Measurements from ENCODE around the gene PADI2. TPM values are rescaled to one million over a fixed set of nuclear protein-coding genes. Genes with fewer than 3 reads are reported as not detected.

The PADI2 gene
- total and polyA plus RNA-seq, 2 donors (not counting 1 experiment from before 2014, with no cell fraction given) = 0.25 to 14.2 TPM

DNA sequence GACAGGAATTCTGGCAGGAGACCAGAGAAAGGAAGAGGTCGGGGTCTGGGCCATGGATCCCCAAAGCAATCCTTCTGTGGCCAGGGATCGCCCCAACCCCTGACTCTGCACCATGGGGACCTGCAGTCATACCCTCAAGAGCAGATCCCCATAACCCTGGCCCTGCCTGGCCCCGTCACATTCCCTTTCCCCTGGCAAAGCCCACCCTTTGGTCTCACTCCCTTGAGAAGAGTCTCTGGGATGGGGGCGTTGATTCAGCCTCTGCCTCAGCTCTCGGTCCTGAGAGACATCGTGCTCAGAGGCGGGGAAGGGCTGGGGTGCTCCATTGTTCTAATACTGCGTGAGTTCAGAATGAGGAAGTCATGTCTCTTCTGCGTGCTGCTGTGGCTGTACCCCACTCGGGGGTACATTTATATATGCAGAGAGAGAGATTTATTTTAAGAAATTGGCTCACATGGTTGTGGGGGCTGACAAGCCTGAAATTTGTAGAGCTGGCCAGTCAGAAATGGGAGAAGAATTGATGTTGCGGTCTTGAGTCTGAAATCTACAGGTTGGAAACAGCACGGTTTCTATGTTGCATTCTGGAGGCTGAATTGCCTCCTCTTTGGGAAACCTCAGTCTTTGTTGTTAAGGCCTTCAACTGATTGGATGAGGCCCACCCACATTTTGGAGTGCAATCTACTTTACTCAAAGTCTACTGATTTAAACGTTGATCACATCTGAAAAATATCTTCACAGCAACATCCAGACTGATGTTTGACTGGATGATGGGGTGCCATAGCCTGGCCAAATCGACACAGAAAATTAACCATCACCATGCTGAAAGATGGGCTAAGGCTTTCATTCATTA lies 4.2 kb upstream of the PADI2 start:
- Mint-ChIP-seq H3K4me1 (peaks cover 40% of the 10 kb centered on the region), H3K4me3 (no peak overlapping the region), H3K27ac (no peak overlapping the region), H3K9me3 (ENCODE audit: insufficient read depth) (no peaks in the 10 kb centered on the region), H3K27me3 (peaks cover 3% of the 10 kb centered on the region)
- Histone ChIP-seq H4K20me1 (ENCODE audit: control insufficient read depth, insufficient read depth, low read length, poor library complexity, severe bottlenecking) (no peaks in the 10 kb centered on the region), H3K36me3 (replicated peaks in 1 of 2; ENCODE audit: control extremely low read depth in 1 of 2, control insufficient read depth in 1 of 2, extremely low read depth in 1 of 2, insufficient read depth in 2 of 2, low read length in 1 of 2) (no peaks in the 10 kb centered on the region), H3K27me3 (replicated peaks in 1 of 4; ENCODE audit: control extremely low read depth in 1 of 4, control insufficient read depth in 3 of 4, insufficient read depth in 4 of 4, low read length in 3 of 4) (peaks cover 0 to 15% (median 3%) of the 10 kb centered on the region in 4 experiments), H3K27ac (ENCODE audit: low read length in 2 of 2) (no peak overlapping the region), H3K79me2 (ENCODE audit: control insufficient read depth, insufficient read depth, low read length) (no peaks in the 10 kb centered on the region), H3K9me3 (ENCODE audit: control extremely low read depth in 1 of 3, control insufficient read depth in 2 of 3, insufficient read depth in 1 of 3, low read length in 2 of 3) (no peaks in the 10 kb centered on the region), H2AFZ (ENCODE audit: insufficient read depth, low read depth, low read length, poor library complexity, severe bottlenecking) (no peak overlapping the region), H3K4me1 (ENCODE audit: control insufficient read depth in 2 of 2, insufficient read depth in 2 of 2, low read length in 2 of 2) (peaks cover 18 to 25% of the 10 kb centered on the region in 2 donors), H3K4me2 (replicated peaks; ENCODE audit: low read depth, low read length, poor library complexity, severe bottlenecking) (no peak overlapping the region), H3K4me3 (ENCODE audit: control extremely low read depth in 1 of 5, extremely low read depth in 1 of 5, insufficient read depth in 1 of 5, low read depth in 2 of 5, low read length in 4 of 5) (no peak overlapping the region), H3K9ac (ENCODE audit: low read length) (no peak overlapping the region)
- ChIA-PET POLR2A (no interaction called here), CTCF (interaction anchor here (10.2 kb wide), 1 partner anchor 114 kb away, joined by 373 read pairs; no protein-coding TSS in a partner anchor)
- intact Hi-C loops (cut with micrococcal nuclease) = loop anchor here (2.0 kb wide), 1 partner anchor 283 kb away; no protein-coding TSS in a partner anchor
- WGBS (ENCODE audit: insufficient coverage) = 60% methylated on average over 13 of the region's 14 CpGs
- TF ChIP-seq EZH2 (IDR thresholded peaks at IDR 0.05; ENCODE audit: borderline replicate concordance, insufficient read depth, low read depth, low read length, poor library complexity, severe bottlenecking) = no peak
- TF ChIP-seq, protein P1, sequence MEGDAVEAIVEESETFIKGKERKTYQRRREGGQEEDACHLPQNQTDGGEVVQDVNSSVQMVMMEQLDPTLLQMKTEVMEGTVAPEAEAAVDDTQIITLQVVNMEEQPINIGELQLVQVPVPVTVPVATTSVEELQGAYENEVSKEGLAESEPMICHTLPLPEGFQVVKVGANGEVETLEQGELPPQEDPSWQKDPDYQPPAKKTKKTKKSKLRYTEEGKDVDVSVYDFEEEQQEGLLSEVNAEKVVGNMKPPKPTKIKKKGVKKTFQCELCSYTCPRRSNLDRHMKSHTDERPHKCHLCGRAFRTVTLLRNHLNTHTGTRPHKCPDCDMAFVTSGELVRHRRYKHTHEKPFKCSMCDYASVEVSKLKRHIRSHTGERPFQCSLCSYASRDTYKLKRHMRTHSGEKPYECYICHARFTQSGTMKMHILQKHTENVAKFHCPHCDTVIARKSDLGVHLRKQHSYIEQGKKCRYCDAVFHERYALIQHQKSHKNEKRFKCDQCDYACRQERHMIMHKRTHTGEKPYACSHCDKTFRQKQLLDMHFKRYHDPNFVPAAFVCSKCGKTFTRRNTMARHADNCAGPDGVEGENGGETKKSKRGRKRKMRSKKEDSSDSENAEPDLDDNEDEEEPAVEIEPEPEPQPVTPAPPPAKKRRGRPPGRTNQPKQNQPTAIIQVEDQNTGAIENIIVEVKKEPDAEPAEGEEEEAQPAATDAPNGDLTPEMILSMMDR (IDR thresholded peaks at IDR 0.05) = no peak
- DNase-seq (no peak), ATAC-seq (ENCODE audit: low read depth) (no peak)

All from B cell (primary cell).